Thoracic aorta (tissue), 2 donors: ENCODE results near the gene EEFSEC. TPM values are rescaled to one million over a fixed set of nuclear protein-coding genes. Genes with fewer than 3 reads are reported as not detected.

ENCODE experiments used
- ATAC-seq: fragments of 150-250 bp; one replicate; pipeline ENCODE4 v1.8.0; 2017; ENCODE audit warnings: low read depth; ENCODE audit not compliant: insufficient number of reproducible peaks, low FRiP score
- DNase-seq: peaks from one replicate; pipeline ENCODE4 v3.0.0-alpha.2; 2020; ENCODE audit warnings: low spot score
- H3K27ac ChIP-seq, 2 donors: fragments of 200-600 bp; sonication (generic); 1 replicate in 1 of 2; 2 replicates in 1 of 2; pipeline ENCODE4 v1.5.1; 2016; ENCODE audit warnings: mild to moderate bottlenecking in 2 of 2, moderate library complexity in 2 of 2
- H3K27me3 ChIP-seq: fragments of 200-600 bp; sonication (generic); replicated peaks from 2 replicates; pipeline ENCODE4 v1.6.0; 2016; ENCODE audit warnings: mild to moderate bottlenecking; ENCODE audit not compliant: insufficient read depth
- H3K36me3 ChIP-seq: fragments of 200-600 bp; sonication (generic); one replicate; pipeline ENCODE4 v1.5.1; 2016
- H3K4me1 ChIP-seq, 2 donors: fragments of 200-600 bp; sonication (generic); 1 replicate in 1 of 2; 2 replicates in 1 of 2; pipeline versions ENCODE4 v1.5.1 to v1.6.0; 2016; ENCODE audit warnings: low read depth in 2 of 2, mild to moderate bottlenecking in 1 of 2; ENCODE audit not compliant: control insufficient read depth in 1 of 2
- H3K4me3 ChIP-seq: fragments of 200-600 bp; sonication (generic); 2 replicates; pipeline ENCODE4 v1.5.1; 2016; ENCODE audit warnings: mild to moderate bottlenecking
- H3K9me3 ChIP-seq: fragments of 200-600 bp; sonication (generic); 2 replicates; pipeline ENCODE4 v1.5.1; 2016
- total RNA-seq, 2 donors: library from RNA; depleted of rRNA; stranded (reverse); fragments of >200 nt; gene quantifications; one replicate each; pipeline versions ENCODE4 v1.1.0 to v1.2.3, GENCODE V29; 2016
- TF ChIP-seq, protein P1 (sequence below): fragments of 200-600 bp; sonication (generic); IDR thresholded peaks from one replicate; pipeline ENCODE4 v1.5.1; 2019; ENCODE audit warnings: antibody characterized with exemption

The EEFSEC gene
- total RNA-seq, 2 donors from 2014 or later = 16.1 to 17.5 TPM

DNA sequence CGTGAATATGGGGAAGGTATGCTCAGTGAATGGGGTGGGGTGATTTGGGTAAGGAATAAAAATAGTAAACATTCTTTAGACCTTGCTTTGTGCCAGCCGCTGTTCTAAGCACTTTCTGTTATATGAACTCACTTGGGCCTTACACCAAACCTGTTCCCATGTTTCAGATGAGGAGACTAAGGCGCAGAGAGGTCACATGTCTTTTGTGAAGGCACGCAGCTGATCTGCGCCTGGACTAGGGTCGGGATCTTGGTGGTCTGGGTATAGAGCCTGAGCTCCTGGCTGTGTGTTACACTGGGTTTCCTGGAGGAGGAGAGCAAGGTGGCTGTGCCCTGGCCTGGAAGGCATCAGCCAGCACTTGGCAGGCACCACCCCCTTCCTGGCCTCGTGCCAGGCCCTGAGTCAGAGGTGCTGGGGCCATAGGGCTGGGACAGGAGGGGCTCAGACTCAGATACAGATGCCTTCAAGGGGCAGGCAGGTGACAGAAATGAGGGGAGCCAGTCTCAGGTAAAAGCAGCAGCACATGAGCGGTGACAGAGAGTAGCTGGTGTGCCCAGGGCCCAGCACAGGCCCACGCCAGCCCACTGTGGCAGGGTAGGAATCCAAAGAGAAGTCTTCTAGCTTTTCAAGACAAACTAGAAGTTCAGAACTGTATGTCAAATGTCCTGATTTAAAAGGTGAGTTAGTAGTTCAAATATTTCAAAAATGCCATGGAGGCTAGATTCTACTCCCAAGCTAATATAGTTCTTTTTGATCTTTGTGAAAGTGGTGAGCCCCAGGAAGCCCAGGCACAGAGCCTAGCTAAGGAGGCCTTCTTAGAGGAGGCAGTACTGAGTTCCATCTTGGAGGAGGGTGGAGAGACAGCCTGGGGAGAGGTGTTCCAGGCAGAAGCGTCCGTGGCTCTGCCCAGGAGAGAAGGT lies 230.3 kb downstream of the EEFSEC start:
- ATAC-seq (peak; percentile 36), DNase-seq (peak; percentile 40)
- H3K4me3 ChIP-seq = no peak overlapping the region
- H3K36me3 ChIP-seq = no peaks in the 10 kb centered on the region
- peak overlapping the region; percentile 69 to 84 for H3K27ac ChIP-seq
- no peaks in the 10 kb centered on the region for H3K9me3 ChIP-seq
- TF ChIP-seq, protein P1, sequence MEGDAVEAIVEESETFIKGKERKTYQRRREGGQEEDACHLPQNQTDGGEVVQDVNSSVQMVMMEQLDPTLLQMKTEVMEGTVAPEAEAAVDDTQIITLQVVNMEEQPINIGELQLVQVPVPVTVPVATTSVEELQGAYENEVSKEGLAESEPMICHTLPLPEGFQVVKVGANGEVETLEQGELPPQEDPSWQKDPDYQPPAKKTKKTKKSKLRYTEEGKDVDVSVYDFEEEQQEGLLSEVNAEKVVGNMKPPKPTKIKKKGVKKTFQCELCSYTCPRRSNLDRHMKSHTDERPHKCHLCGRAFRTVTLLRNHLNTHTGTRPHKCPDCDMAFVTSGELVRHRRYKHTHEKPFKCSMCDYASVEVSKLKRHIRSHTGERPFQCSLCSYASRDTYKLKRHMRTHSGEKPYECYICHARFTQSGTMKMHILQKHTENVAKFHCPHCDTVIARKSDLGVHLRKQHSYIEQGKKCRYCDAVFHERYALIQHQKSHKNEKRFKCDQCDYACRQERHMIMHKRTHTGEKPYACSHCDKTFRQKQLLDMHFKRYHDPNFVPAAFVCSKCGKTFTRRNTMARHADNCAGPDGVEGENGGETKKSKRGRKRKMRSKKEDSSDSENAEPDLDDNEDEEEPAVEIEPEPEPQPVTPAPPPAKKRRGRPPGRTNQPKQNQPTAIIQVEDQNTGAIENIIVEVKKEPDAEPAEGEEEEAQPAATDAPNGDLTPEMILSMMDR = no peak
- peaks cover 30 to 62% of the 10 kb centered on the region in 2 donors for H3K4me1 ChIP-seq
- H3K27me3 ChIP-seq = no peaks in the 10 kb centered on the region

DNA sequence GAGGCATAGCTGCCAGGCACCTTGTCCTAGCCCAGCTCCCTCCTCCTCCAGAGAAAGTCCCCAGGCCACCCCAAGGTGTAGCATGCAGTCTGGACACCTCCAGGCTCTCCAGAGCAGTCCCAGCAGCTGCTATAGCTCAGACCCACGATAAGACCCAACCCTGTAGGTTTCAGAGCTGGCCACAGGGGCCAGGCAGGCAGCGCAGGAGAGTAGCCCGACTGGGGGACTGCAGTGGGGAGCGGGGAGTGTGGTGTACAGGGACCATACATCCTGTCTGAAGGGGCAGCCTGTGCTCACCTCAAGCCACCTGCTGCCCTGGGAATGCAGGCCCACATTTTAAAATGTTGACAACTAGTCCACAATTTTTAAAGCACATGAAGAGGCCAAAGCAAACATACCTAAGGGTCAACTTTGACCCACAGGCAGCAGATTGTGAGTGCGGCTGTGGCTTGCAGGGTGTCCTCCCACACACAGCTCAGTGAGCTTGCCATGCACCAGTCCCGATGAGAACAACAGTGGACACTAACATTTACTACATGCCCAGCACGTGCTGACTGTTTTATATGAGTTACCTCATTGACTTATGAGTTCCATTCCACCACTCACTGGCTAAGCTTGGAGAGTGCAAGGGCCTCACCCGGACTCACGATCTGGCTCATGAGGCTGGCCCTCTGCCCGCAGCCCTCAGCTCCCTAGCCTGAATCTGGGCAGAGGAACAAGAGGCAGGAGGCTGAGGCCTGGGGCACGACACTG lies 232.0 kb downstream of the EEFSEC start:
- no peaks in the 10 kb centered on the region for H3K9me3 ChIP-seq
- ATAC-seq (peak; percentile 51), DNase-seq (peak; percentile 43)
- TF ChIP-seq, protein P1 = no peak
- no peak overlapping the region for H3K4me3 ChIP-seq
- peaks cover 25 to 51% of the 10 kb centered on the region in 2 donors for H3K4me1 ChIP-seq
- H3K27ac ChIP-seq = peak overlapping the region; percentile 69 to 70
- no peaks in the 10 kb centered on the region for H3K27me3 ChIP-seq
- H3K36me3 ChIP-seq = no peaks in the 10 kb centered on the region

DNA sequence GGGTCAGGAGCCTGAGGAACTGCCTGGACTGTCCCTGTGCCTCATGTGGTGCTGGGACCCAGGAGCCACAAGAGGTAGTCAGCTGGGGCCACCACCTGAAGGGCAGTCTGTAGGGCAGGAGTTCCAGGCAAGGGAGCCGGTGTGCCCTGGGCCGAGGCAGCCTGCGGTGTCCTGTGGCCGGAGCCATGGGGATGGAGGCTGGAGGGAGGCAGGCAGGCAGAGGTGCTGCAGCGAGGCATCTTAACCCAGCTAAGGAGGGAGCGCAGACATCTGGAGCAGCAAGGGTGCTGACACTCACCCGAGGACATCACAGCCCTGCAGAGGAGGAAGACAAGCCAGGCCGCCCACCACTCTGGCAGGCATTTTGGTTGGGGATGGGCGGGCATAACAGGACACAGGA lies 235.7 kb downstream of the EEFSEC start:
- Histone ChIP-seq H3K9me3 (no peaks in the 10 kb centered on the region), H3K4me3 (no peak overlapping the region), H3K4me1 (peaks cover 9 to 25% of the 10 kb centered on the region in 2 donors), H3K27ac (no peak overlapping the region), H3K36me3 (no peaks in the 10 kb centered on the region), H3K27me3 (no peaks in the 10 kb centered on the region)
- ATAC-seq = no peak
- TF ChIP-seq, protein P1 = no peak
- DNase-seq = no peak

DNA sequence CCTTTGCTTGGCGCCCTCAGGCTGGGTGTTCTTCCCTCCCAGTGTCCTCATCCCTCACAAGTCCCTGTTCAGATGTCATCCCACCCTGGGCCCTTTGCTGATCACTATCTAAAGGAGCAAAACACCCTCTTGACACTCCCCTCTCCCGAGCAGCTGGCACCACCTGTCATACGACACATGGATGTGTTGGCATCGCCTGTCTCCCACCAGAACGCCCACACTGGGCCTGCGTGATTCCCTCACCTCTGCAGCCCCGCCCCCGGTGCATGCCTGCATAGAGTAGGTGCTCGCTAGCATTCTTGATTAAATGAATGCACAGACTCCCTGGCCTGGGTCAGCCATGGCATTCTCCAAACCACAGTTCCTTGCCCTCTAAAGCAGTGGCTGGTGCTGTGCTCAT lies 237.6 kb downstream of the EEFSEC start:
- no peak overlapping the region for H3K27ac ChIP-seq
- ATAC-seq (no peak), DNase-seq (no peak)
- no peaks in the 10 kb centered on the region for H3K9me3 ChIP-seq
- no peaks in the 10 kb centered on the region for H3K27me3 ChIP-seq
- peaks cover 4 to 6% of the 10 kb centered on the region in 2 donors for H3K4me1 ChIP-seq
- no peak overlapping the region for H3K4me3 ChIP-seq
- TF ChIP-seq, protein P1 = no peak
- no peaks in the 10 kb centered on the region for H3K36me3 ChIP-seq

DNA sequence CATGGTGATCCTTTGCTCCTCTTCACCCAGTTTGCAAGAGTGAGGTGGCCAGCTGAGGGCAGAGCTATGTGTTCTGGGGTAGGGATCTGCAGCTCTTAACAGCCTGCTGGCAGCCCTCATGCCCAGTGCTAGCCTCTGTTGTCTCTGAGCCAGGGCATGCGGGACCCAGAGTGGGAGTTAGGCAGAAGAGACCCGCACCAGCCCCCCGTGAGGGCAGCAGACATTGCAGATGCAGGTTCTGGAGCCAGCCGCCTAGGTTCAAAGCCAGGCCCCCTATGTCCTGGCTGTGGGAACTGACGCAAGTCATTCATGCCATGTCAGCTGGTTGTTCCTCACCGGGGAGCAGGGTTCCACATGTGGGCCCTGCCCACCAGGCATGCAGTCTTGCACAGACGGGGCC lies 238.7 kb downstream of the EEFSEC start:
- Histone ChIP-seq H3K36me3 (no peaks in the 10 kb centered on the region), H3K9me3 (no peaks in the 10 kb centered on the region), H3K27me3 (no peaks in the 10 kb centered on the region), H3K27ac (no peak overlapping the region), H3K4me3 (no peak overlapping the region), H3K4me1 (no peaks in the 10 kb centered on the region)
- ATAC-seq = no peak
- DNase-seq = no peak
- TF ChIP-seq, protein P1 = no peak
